HCT116 (cell line): ENCODE results near the gene ARMH1. TPM values are rescaled to one million over a fixed set of nuclear protein-coding genes. Genes with fewer than 3 reads are reported as not detected.

Experiments used
- ATAC-seq: fragments of 200-7000 bp; cut with Tn5 transposase; 2 replicates; pipeline ENCODE4 v1.9.1; 2020; ENCODE audit warnings: mild to moderate bottlenecking, moderate library complexity
- BruUV-seq: library from RNA; stranded (reverse); fragments of 400-500 nt; replicated peaks from 2 replicates; lab custom pipeline; 2021; lab: Mats Ljungman, UMichigan
- CTCF ChIA-PET: fragments of 300-600 bp; sonication (Branson Sonifier 250); formaldehyde crosslinking; loops from one replicate; lab custom pipeline; 2021; ENCODE audit warnings: antibody characterized with exemption; lab: Charles Lee
- POLR2A ChIA-PET: fragments of 300-600, 350-600 bp; sonication (Branson Sonifier 250); formaldehyde crosslinking; loops from one replicate; lab custom pipeline; 2021; ENCODE audit warnings: antibody characterized with exemption; lab: Charles Lee
- RAD21 ChIA-PET, 2 experiments: fragments of 300-600 bp; sonication (Branson Sonifier 250); formaldehyde crosslinking; loops; one replicate each; lab custom pipeline; 2023; ENCODE audit warnings: low total read pairs in 2 of 2; ENCODE audit not compliant: uncharacterized antibody in 2 of 2, unreplicated experiment in 2 of 2, low non-redundant PET in 1 of 2; lab: Charles Lee
- DNase-seq: peaks from one replicate; pipeline ENCODE4 v3.0.0-alpha.2; 2010; ENCODE audit warnings: low read depth, low spot score
- H2AFZ ChIP-seq: fragments of 200-600 bp; shearing (Covaris generic), sonication (generic); 2 replicates; pipeline ENCODE4 v1.6.1; 2017; ENCODE audit warnings: low read depth, mixed run types, mixed read lengths, antibody characterized with exemption, low read length; ENCODE audit not compliant: poor library complexity, severe bottlenecking
- H3K27ac ChIP-seq: 2 replicates; pipeline ENCODE4 v1.5.1; 2012; ENCODE audit warnings: low read depth, low read length
- H3K27me3 ChIP-seq: fragments of 200-600 bp; sonication (generic); 2 replicates; pipeline ENCODE4 v1.6.1; 2016; ENCODE audit warnings: mixed run types, low read length, mixed read lengths; ENCODE audit not compliant: insufficient read depth
- H3K36me3 ChIP-seq, 2 experiments: fragments of 200-500 bp in 1 of 2; fragments of 200-600 bp in 1 of 2; sonication (Bioruptor generic) in 1 of 2; sonication (generic) in 1 of 2; 2 replicates each; pipeline versions ENCODE4 v1.5.1 to v1.6.1; 2014 to 2016; ENCODE audit warnings: low read length in 2 of 2, inconsistent platforms in 1 of 2, mixed read lengths in 1 of 2, mixed run types in 1 of 2; ENCODE audit not compliant: insufficient read depth in 2 of 2, control insufficient read depth in 1 of 2
- H3K4me1 ChIP-seq, 2 experiments: fragments of 200-600 bp in 1 of 2; sonication (generic) in 1 of 2; 2 replicates each; pipeline versions ENCODE4 v1.5.1 to v1.6.1; 2012 to 2017; ENCODE audit warnings: low read length in 2 of 2, inconsistent platforms in 1 of 2, mild to moderate bottlenecking in 1 of 2, mixed read lengths in 1 of 2, mixed run types in 1 of 2, moderate library complexity in 1 of 2; ENCODE audit not compliant: insufficient read depth in 2 of 2, control insufficient read depth in 1 of 2
- H3K4me2 ChIP-seq: fragments of 200-600 bp; sonication (generic); 2 replicates; pipeline ENCODE4 v1.6.1; 2017; ENCODE audit warnings: mixed run types, low read length, mixed read lengths
- H3K4me3 ChIP-seq, 2 experiments: fragments of 200-600 bp in 1 of 2; sonication (generic) in 1 of 2; replicated peaks in 1 of 2; 2 replicates each; pipeline ENCODE4 v1.5.1; 2011 to 2016; ENCODE audit warnings: low read length in 2 of 2, control low read depth in 1 of 2, low read depth in 1 of 2, mild to moderate bottlenecking in 1 of 2, mixed read lengths in 1 of 2, mixed run types in 1 of 2
- H3K79me2 ChIP-seq: fragments of 200-600 bp; sonication (generic); 2 replicates; pipeline ENCODE4 v1.6.1; 2017; ENCODE audit warnings: mild to moderate bottlenecking, mixed run types, low read length, moderate library complexity, mixed read lengths; ENCODE audit not compliant: insufficient read depth
- H3K9ac ChIP-seq: fragments of 200-600 bp; sonication (generic); 2 replicates; pipeline ENCODE4 v1.6.1; 2016; ENCODE audit warnings: low read length, mixed read lengths
- H3K9me2 ChIP-seq: fragments of 200-600 bp; sonication (generic), shearing (Covaris generic); 2 replicates; pipeline ENCODE4 v1.6.1; 2017; ENCODE audit warnings: mixed run types, mild to moderate bottlenecking, moderate library complexity; ENCODE audit not compliant: insufficient read depth
- H3K9me3 ChIP-seq, 2 experiments: fragments of 200-500 bp in 1 of 2; fragments of 200-600 bp in 1 of 2; sonication (Bioruptor generic) in 1 of 2; sonication (generic) in 1 of 2; 2 replicates each; pipeline ENCODE4 v1.6.1; 2014 to 2017; ENCODE audit warnings: low read length in 2 of 2, mixed read lengths in 2 of 2, inconsistent platforms in 1 of 2, low read depth in 1 of 2, mild to moderate bottlenecking in 1 of 2, mixed run types in 1 of 2, moderate library complexity in 1 of 2; ENCODE audit not compliant: control insufficient read depth in 1 of 2, insufficient read depth in 1 of 2
- H4K20me1 ChIP-seq: fragments of 200-600 bp; sonication (generic), shearing (Covaris generic); 2 replicates; pipeline ENCODE4 v1.6.1; 2017; ENCODE audit warnings: mixed run types, mild to moderate bottlenecking, moderate library complexity; ENCODE audit not compliant: insufficient read depth
- EZH2phosphoT487 ChIP-seq: fragments of 200-600 bp; IDR thresholded peaks from 2 replicates; pipeline ENCODE4 v1.6.1; 2018; ENCODE audit warnings: antibody characterized with exemption, borderline replicate concordance
- POLR2AphosphoS5 ChIP-seq: IDR thresholded peaks from 2 replicates; pipeline ENCODE4 v1.6.1; 2011; ENCODE audit warnings: mild to moderate bottlenecking, low read depth, low read length, moderate library complexity
- RAD21 ChIP-seq: IDR thresholded peaks from 2 replicates; pipeline ENCODE4 v1.6.1; 2012; ENCODE audit warnings: low read depth, mild to moderate bottlenecking
- SIN3A ChIP-seq: IDR thresholded peaks from 2 replicates; pipeline ENCODE4 v1.6.1; 2012; ENCODE audit warnings: low read depth
- SP1 ChIP-seq: IDR thresholded peaks from 2 replicates; pipeline ENCODE4 v1.6.1; 2012; ENCODE audit warnings: low read depth
- SRF ChIP-seq: IDR thresholded peaks from 2 replicates; pipeline ENCODE4 v1.6.1; 2012; ENCODE audit warnings: low read depth
- TCF7L2 ChIP-seq: IDR thresholded peaks from 2 replicates; pipeline ENCODE4 v1.7.0; 2011; ENCODE audit warnings: borderline replicate concordance, inconsistent platforms; ENCODE audit not compliant: insufficient read depth, insufficient read length; ENCODE audit errors: extremely low read depth
- YY1 ChIP-seq: IDR thresholded peaks from 2 replicates; pipeline ENCODE4 v1.6.1; 2011; ENCODE audit warnings: low read length, low read depth, moderate library complexity, mild to moderate bottlenecking; ENCODE audit not compliant: insufficient replicate concordance; ENCODE audit errors: extremely low read depth
- intact Hi-C: fragments of 100-400 bp; cut with micrococcal nuclease; formaldehyde crosslinking; loops from 2 replicates; pipeline ENCODE4 v1.10.0; 2022
- total RNA-seq: library from RNA; stranded (reverse); gene quantifications from one replicate; pipeline ENCODE4 v1.2.1, GENCODE V29; 2021; ENCODE audit not compliant: unreplicated experiment
- TF ChIP-seq, protein P1 (sequence below): IDR thresholded peaks from 2 replicates; pipeline ENCODE4 v1.6.1; 2012
- TF ChIP-seq, protein P2 (sequence below): IDR thresholded peaks from 2 replicates; pipeline ENCODE4 v1.6.1; 2012
- TF ChIP-seq, protein P3 (sequence below), 3 experiments: fragments of 200-600 bp in 1 of 3; sonication (generic) in 1 of 3; IDR thresholded peaks in 2 of 3; conservative IDR thresholded peaks in 1 of 3; 2 replicates each; pipeline ENCODE4 v1.5.1; 2012 to 2017; ENCODE audit warnings: low read depth in 2 of 3, low read length in 2 of 3, antibody characterized with exemption in 1 of 3, borderline replicate concordance in 1 of 3, control low read depth in 1 of 3, mild to moderate bottlenecking in 1 of 3, mixed read lengths in 1 of 3, mixed run types in 1 of 3, moderate library complexity in 1 of 3; ENCODE audit not compliant: insufficient read depth in 1 of 3

ARMH1 gene
- total RNA-seq, 1 experiment from 2014 or later = 3.2 TPM

DNA sequence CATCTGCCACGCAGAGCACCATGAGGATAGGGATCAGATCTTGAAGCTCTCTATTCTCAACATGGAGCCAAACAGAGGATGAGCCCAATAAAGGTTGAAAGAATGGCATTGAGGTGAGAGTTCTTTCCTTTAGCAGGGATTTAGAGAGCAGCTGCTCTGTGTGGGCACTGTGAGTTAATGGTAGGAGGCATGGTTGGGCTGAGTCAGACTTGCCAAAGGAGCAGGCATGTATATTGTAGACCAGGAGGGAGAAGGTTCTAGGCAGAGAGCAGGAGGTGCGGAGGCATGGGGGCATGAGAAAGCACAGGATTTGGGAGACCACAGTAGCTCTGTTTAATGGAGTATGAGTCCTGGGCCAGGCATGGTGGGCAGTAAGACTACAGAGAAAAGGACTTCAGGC lies 32.3 kb upstream of the ARMH1 start:
- no peaks in the 10 kb centered on the region for H3K4me1 ChIP-seq
- H3K79me2 ChIP-seq = no peaks in the 10 kb centered on the region
- H3K9me2 ChIP-seq = no peaks in the 10 kb centered on the region
- no TSS peak for BruUV-seq
- DNase-seq = no peak
- no peak for ATAC-seq
- H3K9ac ChIP-seq = no peak overlapping the region
- H3K27me3 ChIP-seq = no peaks in the 10 kb centered on the region
- intact Hi-C loops = no loop called here
- TF ChIP-seq TCF7L2 (no peak), SIN3A (no peak), EZH2phosphoT487 (no peak), SP1 (no peak), POLR2AphosphoS5 (no peak), SRF (no peak)
- TF ChIP-seq, protein P1, sequence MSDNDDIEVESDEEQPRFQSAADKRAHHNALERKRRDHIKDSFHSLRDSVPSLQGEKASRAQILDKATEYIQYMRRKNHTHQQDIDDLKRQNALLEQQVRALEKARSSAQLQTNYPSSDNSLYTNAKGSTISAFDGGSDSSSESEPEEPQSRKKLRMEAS = no peak
- H3K4me2 ChIP-seq = no peak overlapping the region
- ChIA-PET RAD21 (no interaction called here), POLR2A (interaction anchor here (0.8 kb wide), 1 partner anchor 570 kb away, joined by 3 read pairs; no protein-coding TSS in a partner anchor), CTCF (interaction anchor here (2.7 kb wide), 1 partner anchor 11 kb away, joined by 10 read pairs; no protein-coding TSS in a partner anchor)
- no peaks in the 10 kb centered on the region for H3K9me3 ChIP-seq
- H4K20me1 ChIP-seq = no peaks in the 10 kb centered on the region
- H3K4me3 ChIP-seq = no peak overlapping the region
- peaks cover 16 to 42% of the 10 kb centered on the region in 2 experiments; a peak in 3 of 4 replicates for H3K36me3 ChIP-seq
- H2AFZ ChIP-seq = no peak overlapping the region
- H3K27ac ChIP-seq = no peak overlapping the region

DNA sequence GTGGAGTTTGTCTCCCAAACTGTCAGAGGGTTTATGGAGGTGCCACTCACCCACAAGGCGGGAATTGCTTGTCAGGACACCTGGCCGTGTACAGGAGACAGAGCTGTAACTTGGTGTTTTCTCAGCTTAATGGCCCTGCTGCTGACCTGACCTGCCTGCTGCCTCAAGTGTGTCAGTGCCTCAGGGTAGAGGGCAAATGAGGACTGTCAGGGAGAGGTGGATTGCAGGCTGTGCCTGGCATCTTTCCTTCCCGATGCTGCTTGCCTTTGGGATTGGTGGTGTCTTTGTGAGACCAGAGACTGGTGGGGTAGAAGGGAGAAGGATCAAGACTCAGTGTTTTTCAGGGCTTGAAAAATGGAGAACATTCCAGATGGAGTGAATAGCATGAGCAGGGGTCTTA lies 31.6 kb upstream of the ARMH1 start:
- Histone ChIP-seq H3K79me2 (no peaks in the 10 kb centered on the region), H2AFZ (no peak overlapping the region), H3K36me3 (peaks cover 17 to 35% of the 10 kb centered on the region in 2 experiments; a peak in 3 of 4 replicates), H3K4me1 (no peaks in the 10 kb centered on the region), H3K4me3 (no peak overlapping the region), H3K9ac (no peak overlapping the region), H3K9me2 (no peaks in the 10 kb centered on the region), H3K27ac (no peak overlapping the region), H3K4me2 (no peak overlapping the region), H4K20me1 (no peaks in the 10 kb centered on the region), H3K9me3 (no peaks in the 10 kb centered on the region), H3K27me3 (no peaks in the 10 kb centered on the region)
- TF ChIP-seq, protein P2, sequence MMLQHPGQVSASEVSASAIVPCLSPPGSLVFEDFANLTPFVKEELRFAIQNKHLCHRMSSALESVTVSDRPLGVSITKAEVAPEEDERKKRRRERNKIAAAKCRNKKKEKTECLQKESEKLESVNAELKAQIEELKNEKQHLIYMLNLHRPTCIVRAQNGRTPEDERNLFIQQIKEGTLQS = no peak
- TF ChIP-seq TCF7L2 = no peak
- no peak for TF ChIP-seq RAD21
- TF ChIP-seq YY1 = no peak
- TF ChIP-seq, protein P3, sequence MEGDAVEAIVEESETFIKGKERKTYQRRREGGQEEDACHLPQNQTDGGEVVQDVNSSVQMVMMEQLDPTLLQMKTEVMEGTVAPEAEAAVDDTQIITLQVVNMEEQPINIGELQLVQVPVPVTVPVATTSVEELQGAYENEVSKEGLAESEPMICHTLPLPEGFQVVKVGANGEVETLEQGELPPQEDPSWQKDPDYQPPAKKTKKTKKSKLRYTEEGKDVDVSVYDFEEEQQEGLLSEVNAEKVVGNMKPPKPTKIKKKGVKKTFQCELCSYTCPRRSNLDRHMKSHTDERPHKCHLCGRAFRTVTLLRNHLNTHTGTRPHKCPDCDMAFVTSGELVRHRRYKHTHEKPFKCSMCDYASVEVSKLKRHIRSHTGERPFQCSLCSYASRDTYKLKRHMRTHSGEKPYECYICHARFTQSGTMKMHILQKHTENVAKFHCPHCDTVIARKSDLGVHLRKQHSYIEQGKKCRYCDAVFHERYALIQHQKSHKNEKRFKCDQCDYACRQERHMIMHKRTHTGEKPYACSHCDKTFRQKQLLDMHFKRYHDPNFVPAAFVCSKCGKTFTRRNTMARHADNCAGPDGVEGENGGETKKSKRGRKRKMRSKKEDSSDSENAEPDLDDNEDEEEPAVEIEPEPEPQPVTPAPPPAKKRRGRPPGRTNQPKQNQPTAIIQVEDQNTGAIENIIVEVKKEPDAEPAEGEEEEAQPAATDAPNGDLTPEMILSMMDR (IDR thresholded peaks at IDR 0.05 in 2 of 3, conservative IDR thresholded peaks at IDR 0.05 in 1 of 3; ENCODE audit: borderline replicate concordance in 1 of 3, insufficient read depth in 1 of 3, low read depth in 2 of 3, low read length in 2 of 3) = no peak
- CTCF ChIA-PET = interaction anchor here (1.2 to 2.7 kb wide), 2 partner anchors 10 kb away, joined by 3 to 10 read pairs; no protein-coding TSS in a partner anchor
- DNase-seq (no peak), ATAC-seq (no peak)
- POLR2A ChIA-PET = no interaction called here
- RAD21 ChIA-PET = no interaction called here
- BruUV-seq = no TSS peak
- intact Hi-C loops = no loop called here
